ENCODE data around the gene OVCA2. TPM values are rescaled to one million over a fixed set of nuclear protein-coding genes. Genes with fewer than 3 reads are reported as not detected.
"Not testable (repeated sequence)": the region's sequence is repeated elsewhere in the genome, so short reads cannot be mapped to it uniquely, and the experiment has no call there.

OVCA2 gene
- polyA plus RNA-seq, 2 of the 4 experiments (the other 2 are of a cell fraction), result 54.6 to 66.3 TPM

GRCh38 chr17:2011411-2012371 is 30.1 kb upstream of the OVCA2 start:
- Histone ChIP-seq H3K4me1 (no peaks in the 10 kb centered on the region), H3K9me3 (peaks cover 14% of the 10 kb centered on the region; the same call in 2 of the 3 replicates), H3K4me2 (no peak overlapping the region), H3K27ac (no peak overlapping the region), H3K4me3 (no peak overlapping the region)
- POLR2A ChIA-PET, result no interaction called here
- DNase-seq (ENCODE audit: low read depth in 1 of 2, low spot score in 1 of 2) (no peak), FAIRE-seq (no peak), ATAC-seq (peak in 1 of 2 experiments; percentile 23; a peak in 1 of 6 replicates)
- no peak for TF ChIP-seq EHF (CRISPR knock-in tag; IDR thresholded peaks at IDR 0.05)
- TF ChIP-seq KDM5A (IDR thresholded peaks at IDR 0.05), result no peak
- TF ChIP-seq CBX2 (IDR thresholded peaks at IDR 0.05; ENCODE audit: borderline replicate concordance, low read depth), result no peak
- no peak for TF ChIP-seq HOXB5 (CRISPR knock-in tag; IDR thresholded peaks at IDR 0.05)
- TF ChIP-seq ZSCAN20 (CRISPR knock-in tag; IDR thresholded peaks at IDR 0.05), result no peak
- TF ChIP-seq CTCF (IDR thresholded peaks at IDR 0.05), result no peak
- no peak for TF ChIP-seq ESRRA (IDR thresholded peaks at IDR 0.05; ENCODE audit: borderline replicate concordance, low read length)
- no peak for TF ChIP-seq POLR2A (IDR thresholded peaks at IDR 0.05; ENCODE audit: low read length)
- TF ChIP-seq RCOR1 (IDR thresholded peaks at IDR 0.05; ENCODE audit: low read depth, low read length), result no peak
- no peak for TF ChIP-seq ZNF302 (CRISPR knock-in tag; IDR thresholded peaks at IDR 0.05)
- no peak for TF ChIP-seq TP53 (CRISPR knock-in tag; IDR thresholded peaks at IDR 0.05)
- no peak for TF ChIP-seq MAZ (IDR thresholded peaks at IDR 0.05; ENCODE audit: borderline replicate concordance, low read depth, low read length)
- no peak for TF ChIP-seq ZC3H11A (IDR thresholded peaks at IDR 0.05)
- no peak for TF ChIP-seq MAFK (IDR thresholded peaks at IDR 0.05; ENCODE audit: partially characterized antibody)
- TF ChIP-seq PBX3 (IDR thresholded peaks at IDR 0.05), result no peak
- no peak for TF ChIP-seq EP300 (IDR thresholded peaks at IDR 0.05)
- TF ChIP-seq KDM1A (IDR thresholded peaks at IDR 0.05; ENCODE audit: low read depth), result no peak
- no peak for TF ChIP-seq HMGXB4 (CRISPR knock-in tag; IDR thresholded peaks at IDR 0.05; ENCODE audit: borderline replicate concordance)
- no peak for TF ChIP-seq USF2 (IDR thresholded peaks at IDR 0.05)
- CTCF ChIA-PET, result interaction anchor here (0.9 to 1.8 kb wide), 7 partner anchors 12 to 103 kb away, joined by 3 to 6 read pairs (median 4); no protein-coding TSS in a partner anchor
- WGBS (ENCODE audit: missing lambda C conversion rate), result 61% methylated on average over 24 of the region's 24 CpGs

- Histone ChIP-seq H3K27ac (no peak overlapping the region), H3K4me2 (no peak overlapping the region), H3K9me3 (peaks cover 14% of the 10 kb centered on the region; the same call in 2 of the 3 replicates), H3K4me3 (no peak overlapping the region), H3K4me1 (no peaks in the 10 kb centered on the region)
- no peak for DNase-seq (ENCODE audit: low read depth in 1 of 2, low spot score in 1 of 2)
- CTCF ChIA-PET, result interaction anchor here (3.0 kb wide), 1 partner anchor 13 kb away, joined by 20 read pairs; the partner anchor contains the start of gene RTN4RL1
- POLR2A ChIA-PET, result no interaction called here
- FAIRE-seq, result no peak
- WGBS (ENCODE audit: missing lambda C conversion rate), result 77% methylated on average over 4 of the region's 4 CpGs
- TF ChIP-seq ZNF302 (CRISPR knock-in tag; IDR thresholded peaks at IDR 0.05) (no peak), FOXS1 (CRISPR knock-in tag; IDR thresholded peaks at IDR 0.05) (no peak)
- ATAC-seq, result no peak
Observed at GRCh38 chr17:2012499-2012898, 29.3 kb upstream of the OVCA2 start.

- peaks cover 14% of the 10 kb centered on the region; the same call in 2 of the 3 replicates for H3K9me3 ChIP-seq
- H3K4me3 ChIP-seq; H3K4me1 ChIP-seq; DNase-seq (ENCODE audit: low read depth in 1 of 2, low spot score in 1 of 2); ATAC-seq; FAIRE-seq; POLR2A ChIA-PET; H3K27ac ChIP-seq; H3K4me2 ChIP-seq: not testable (repeated sequence)
- 88% methylated on average over 5 of the region's 6 CpGs for WGBS (ENCODE audit: missing lambda C conversion rate)
- CTCF ChIA-PET, result interaction anchor here (0.6 to 3.0 kb wide), 4 partner anchors 13 to 104 kb away, joined by 3 to 20 read pairs (median 8); partner anchors contain the start of genes HIC1 and RTN4RL1
Observed at GRCh38 chr17:2013220-2013993, 28.4 kb upstream of the OVCA2 start.

All from A549 (cell line).